Left renal cortex interstitium (tissue), 4 donors: ENCODE results near the gene SMURF2. TPM values are rescaled to one million over a fixed set of nuclear protein-coding genes. Genes with fewer than 3 reads are reported as not detected.

Experiments
- polyA plus RNA-seq, 4 donors: library from polyadenylated mRNA; unstranded; fragments of 120-200 nt; gene quantifications; one replicate each; pipeline ENCODE4 v1.2.1, GENCODE V29; 2013; ENCODE audit not compliant: insufficient read length in 4 of 4

SMURF2 gene
- polyA plus RNA-seq, 4 donors: 32.2 to 36.7 (median 35.1) TPM

Other genes with a start within 250 kb of the SMURF2 start
- 1 to 10 TPM; 1.6 to 2.6 (median 2.2) TPM for gene MILR1, start 213.2 kb downstream of the SMURF2 start, polyA plus RNA-seq
- gene POLG2, start 165.3 kb downstream of the SMURF2 start, polyA plus RNA-seq: 10 to 100 TPM; 19.8 to 56.0 (median 36.4) TPM
- gene DDX5, start 156.0 kb downstream of the SMURF2 start, polyA plus RNA-seq: 100 to 1,000 TPM; 721 to 857 (median 802) TPM
- 100 to 1,000 TPM in 2 of 4 donors, 10 to 100 TPM in 2; 75.1 to 191 (median 121) TPM for gene CEP95, start 155.3 kb downstream of the SMURF2 start, polyA plus RNA-seq